Nephron progenitor cell (in vitro differentiated cells): Measurements from ENCODE around the gene NRG3.

Experiments used
- DNase-seq: peaks from one replicate; pipeline ENCODE4 v3.0.0; 2021
- H3K27ac Mint-ChIP-seq: 2 replicates; pipeline ENCODE4 v1.8.0; 2021; ENCODE audit warnings: mild to moderate bottlenecking, moderate library complexity, mixed read lengths
- H3K27me3 Mint-ChIP-seq: 2 replicates; pipeline ENCODE4 v1.8.0; 2021; ENCODE audit warnings: mild to moderate bottlenecking, low read depth, mixed read lengths; ENCODE audit not compliant: poor library complexity
- H3K36me3 Mint-ChIP-seq: 2 replicates; pipeline ENCODE4 v1.8.0; 2021; ENCODE audit warnings: low read depth, mixed read lengths
- H3K4me1 Mint-ChIP-seq: 2 replicates; pipeline ENCODE4 v1.8.0; 2021; ENCODE audit warnings: mixed read lengths
- H3K4me3 Mint-ChIP-seq: 2 replicates; pipeline ENCODE4 v1.8.0; 2021; ENCODE audit warnings: mild to moderate bottlenecking, moderate library complexity, mixed read lengths
- H3K9me3 Mint-ChIP-seq: 2 replicates; pipeline ENCODE4 v1.8.0; 2021; ENCODE audit warnings: mild to moderate bottlenecking, moderate library complexity, mixed read lengths
- CTCF ChIP-seq: fragments of 200-600 bp; sonication (generic); IDR thresholded peaks from 2 replicates; pipeline ENCODE4 v1.5.0; 2021; ENCODE audit warnings: antibody characterized with exemption

Gene NRG3

DNA sequence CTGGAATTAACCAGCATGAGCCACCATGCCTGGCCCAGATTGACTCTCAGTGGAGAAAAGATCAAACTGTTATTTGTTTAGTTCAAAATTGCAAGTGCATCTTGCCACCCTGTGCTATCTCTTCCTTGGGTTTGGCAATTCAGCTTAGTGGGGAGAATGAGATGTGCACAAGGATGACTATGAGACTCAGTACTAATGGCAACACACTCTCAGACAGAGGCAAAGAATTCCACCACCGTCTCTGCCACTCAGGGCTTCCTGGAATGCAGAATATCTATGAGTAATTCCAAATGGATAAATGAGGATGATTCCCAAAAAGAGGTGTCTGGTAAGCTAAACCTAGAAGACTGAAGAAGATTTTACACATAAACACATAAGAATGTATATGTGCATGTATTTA lies 525.8 kb downstream of the NRG3 start:
- no peak for DNase-seq
- no peak for TF ChIP-seq CTCF
- Mint-ChIP-seq H3K9me3 (no peaks in the 10 kb centered on the region), H3K4me1 (peaks cover 19% of the 10 kb centered on the region), H3K27me3 (peaks cover 2% of the 10 kb centered on the region), H3K27ac (no peak overlapping the region), H3K36me3 (no peaks in the 10 kb centered on the region), H3K4me3 (no peak overlapping the region)

GRCh38 chr10:82402906-82403401 lies 528.0 kb downstream of the NRG3 start:
- H3K4me1 Mint-ChIP-seq, result peaks cover 6% of the 10 kb centered on the region
- H3K36me3 Mint-ChIP-seq, result no peaks in the 10 kb centered on the region
- DNase-seq, result no peak
- H3K27ac Mint-ChIP-seq, result no peak overlapping the region
- H3K9me3 Mint-ChIP-seq, result no peaks in the 10 kb centered on the region
- no peak overlapping the region for H3K4me3 Mint-ChIP-seq
- peaks cover 2% of the 10 kb centered on the region for H3K27me3 Mint-ChIP-seq
- TF ChIP-seq CTCF, result no peak

DNA sequence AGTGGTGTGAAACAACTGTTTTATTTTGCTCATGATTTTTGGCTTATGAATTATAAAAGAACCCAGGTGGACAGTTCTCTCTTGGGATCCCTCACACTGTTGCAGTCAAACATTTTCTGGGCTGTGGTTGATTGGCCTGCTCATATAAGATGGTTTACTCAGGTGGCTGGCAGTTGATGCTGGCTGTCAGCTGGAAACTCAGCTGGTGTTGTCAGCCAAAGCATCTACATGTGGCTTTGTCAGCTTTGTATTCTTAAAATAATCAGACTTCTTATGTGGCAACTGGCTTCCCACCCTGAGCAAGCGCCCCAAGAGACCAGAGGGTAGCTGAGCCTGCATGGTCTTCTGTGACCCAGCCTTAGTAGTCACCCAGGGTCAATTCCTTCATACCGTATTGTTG lies 534.7 kb downstream of the NRG3 start:
- Mint-ChIP-seq H3K4me3 (no peak overlapping the region), H3K4me1 (no peaks in the 10 kb centered on the region), H3K36me3 (no peaks in the 10 kb centered on the region), H3K27me3 (peaks cover 2% of the 10 kb centered on the region), H3K9me3 (peaks cover 16% of the 10 kb centered on the region), H3K27ac (no peak overlapping the region)
- no peak for DNase-seq
- TF ChIP-seq CTCF, result no peak

- Mint-ChIP-seq H3K4me1 (no peaks in the 10 kb centered on the region), H3K27me3 (no peaks in the 10 kb centered on the region), H3K27ac (no peak overlapping the region), H3K9me3 (peaks cover 16% of the 10 kb centered on the region), H3K36me3 (no peaks in the 10 kb centered on the region), H3K4me3 (no peak overlapping the region)
- DNase-seq, result no peak
- TF ChIP-seq CTCF, result no peak
Observed at GRCh38 chr10:82411416-82411815, 536.4 kb downstream of the NRG3 start.

- no peaks in the 10 kb centered on the region for H3K4me1 Mint-ChIP-seq
- no peaks in the 10 kb centered on the region for H3K36me3 Mint-ChIP-seq
- DNase-seq, result no peak
- TF ChIP-seq CTCF, result no peak
- H3K9me3 Mint-ChIP-seq, result no peaks in the 10 kb centered on the region
- no peak overlapping the region for H3K27ac Mint-ChIP-seq
- H3K27me3 Mint-ChIP-seq, result peaks cover 4% of the 10 kb centered on the region
- no peak overlapping the region for H3K4me3 Mint-ChIP-seq
Observed at GRCh38 chr10:82420001-82420400, 545.0 kb downstream of the NRG3 start.

DNA sequence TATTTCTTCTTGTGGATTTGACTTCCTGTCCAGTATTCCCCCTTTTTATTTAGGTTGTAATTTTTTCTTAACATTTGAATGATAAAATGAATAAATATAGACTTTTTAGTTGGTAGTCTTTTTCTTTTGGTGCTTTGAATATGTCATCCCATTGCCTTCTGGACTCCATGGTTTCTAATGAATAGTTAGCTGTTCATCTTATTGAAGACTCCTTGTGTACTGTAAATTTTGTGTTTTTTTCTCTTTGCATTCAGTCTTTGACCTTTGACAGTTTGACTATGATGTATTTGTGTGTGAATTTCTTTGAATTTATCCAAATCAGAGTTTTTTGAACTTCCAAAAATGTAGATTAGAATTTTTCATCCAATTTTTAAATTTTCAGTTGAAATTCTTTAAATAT lies 554.3 kb downstream of the NRG3 start:
- H3K27ac Mint-ChIP-seq, result no peak overlapping the region
- no peak overlapping the region for H3K4me3 Mint-ChIP-seq
- no peak for TF ChIP-seq CTCF
- no peaks in the 10 kb centered on the region for H3K4me1 Mint-ChIP-seq
- H3K36me3 Mint-ChIP-seq, result peaks cover 5% of the 10 kb centered on the region
- H3K9me3 Mint-ChIP-seq, result peaks cover 79% of the 10 kb centered on the region
- DNase-seq, result no peak
- H3K27me3 Mint-ChIP-seq, result peaks cover 6% of the 10 kb centered on the region
